SU-DHL-6 (cell line): ENCODE measurements around the gene ABCB1.

Source experiments
- CTCF ChIP-seq: fragments of 200-600 bp; sonication (generic); IDR thresholded peaks from one replicate; pipeline ENCODE4 v1.5.1; 2017; ENCODE audit warnings: antibody characterized with exemption, mild to moderate bottlenecking, low read length, moderate library complexity; ENCODE audit not compliant: insufficient read depth, poor library complexity, severe bottlenecking
- EZH2phosphoT487 ChIP-seq: fragments of 200-600 bp; sonication (generic), shearing (Covaris generic); conservative IDR thresholded peaks from 2 replicates; pipeline ENCODE4 v1.6.1; 2018; ENCODE audit warnings: mild to moderate bottlenecking, antibody characterized with exemption, low read length, moderate library complexity, mixed read lengths

- TF ChIP-seq CTCF (no peak), EZH2phosphoT487 (no peak)
These were observed 47.6 kb upstream of the ABCB1 start for GRCh38 chr7:87648316-87648715.
